NCI-H1694 (cell line): Measurements from ENCODE around the gene LDHD.

Source experiments
- DNase-seq: peaks from one replicate; lab custom pipeline; 2025; lab: John Stamatoyannopoulos, UW

Gene LDHD

DNA sequence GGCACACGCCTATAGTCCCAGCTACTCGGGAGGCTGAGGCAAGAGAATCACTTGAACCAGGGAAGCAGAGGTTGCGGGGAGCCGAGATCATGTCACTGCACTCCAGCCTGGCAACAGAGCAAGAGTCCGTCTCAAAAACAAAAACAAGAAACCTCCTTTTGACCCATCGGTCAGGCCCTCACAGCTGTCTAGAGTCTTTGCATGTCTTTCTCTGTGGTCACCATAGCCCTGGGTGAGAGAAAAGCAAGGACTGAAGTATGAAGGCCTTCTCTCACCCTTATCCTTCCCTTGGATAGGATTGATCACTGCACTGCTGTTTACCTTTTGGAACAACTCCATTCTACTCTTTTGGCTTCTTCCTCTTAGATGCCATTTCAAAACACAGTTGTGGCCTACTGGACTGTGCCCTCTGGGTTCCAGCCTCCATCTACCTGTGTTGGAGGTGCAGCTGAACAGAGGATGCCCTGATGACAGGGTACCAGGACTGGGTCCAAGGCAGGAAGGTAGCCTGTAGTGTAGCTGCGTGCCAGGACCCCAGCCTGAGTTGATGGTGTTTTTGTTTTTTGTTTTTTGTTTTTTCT lies 37.1 kb downstream of the LDHD start:
- DNase-seq, result no peak

DNA sequence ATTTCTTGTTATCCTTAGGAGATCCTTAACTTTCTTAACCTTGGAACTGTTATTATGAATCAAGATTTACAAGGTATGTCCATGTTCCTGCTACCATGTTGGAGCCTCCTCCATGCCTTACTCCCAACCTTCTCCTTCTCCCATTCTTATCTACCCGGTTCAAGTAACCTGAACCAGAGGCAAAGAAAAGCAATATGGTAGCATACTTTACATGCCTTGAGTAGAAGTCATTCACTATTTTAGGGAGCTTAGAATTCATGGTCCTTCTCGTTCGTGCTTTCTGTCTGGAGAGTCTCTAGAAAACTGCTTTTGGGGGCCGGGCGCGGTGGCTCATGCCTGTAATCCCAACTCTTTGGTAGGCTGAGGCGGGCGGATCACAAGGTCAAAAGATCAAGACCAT lies 37.7 kb downstream of the LDHD start:
- no peak for DNase-seq

- no peak for DNase-seq
These were observed 40.8 kb downstream of the LDHD start for GRCh38 chr16:75075688-75076268.

DNA sequence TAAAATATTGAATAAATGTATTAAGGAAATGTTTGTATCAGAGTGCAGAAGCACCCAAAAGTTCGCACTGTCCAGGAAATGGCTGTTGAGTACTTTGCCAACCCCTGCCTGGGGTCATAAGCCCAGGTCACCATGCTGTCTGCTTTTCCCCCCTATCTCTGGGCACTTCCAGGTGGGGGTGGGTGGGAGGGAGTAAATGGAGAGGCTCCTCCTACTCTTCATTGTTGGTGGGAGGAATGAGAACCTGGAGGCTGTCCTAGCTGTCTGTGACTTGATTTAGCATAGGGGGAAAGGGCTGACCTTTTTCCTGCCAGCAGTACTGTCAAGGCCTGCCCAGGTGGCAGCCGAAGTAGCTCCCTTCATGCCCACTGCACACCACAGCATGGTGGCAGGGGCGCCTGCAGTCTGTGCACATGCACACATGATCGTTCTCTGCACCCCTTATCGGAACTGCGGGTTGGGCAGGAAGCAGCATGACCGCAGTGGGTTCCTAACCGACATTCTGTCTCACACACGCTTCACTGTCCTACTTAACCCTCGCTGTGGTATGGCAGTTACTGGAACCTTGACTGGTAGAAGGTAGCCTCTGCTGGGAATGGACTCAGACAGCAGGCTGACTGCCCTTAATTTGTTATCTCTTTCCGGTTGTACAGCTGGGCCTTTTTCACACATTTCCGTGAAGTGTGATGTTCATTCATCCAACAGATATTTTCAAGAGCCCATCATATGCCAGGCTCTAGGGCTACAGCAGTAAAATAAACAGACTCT lies 41.5 kb downstream of the LDHD start:
- DNase-seq, result no peak

GRCh38 chr16:75074304-75074793 lies 42.2 kb downstream of the LDHD start:
- DNase-seq, result no peak

GRCh38 chr16:75073545-75074303 lies 42.9 kb downstream of the LDHD start:
- no peak for DNase-seq

- DNase-seq, result no peak
These were observed 44.2 kb downstream of the LDHD start for GRCh38 chr16:75072239-75072947.

- DNase-seq, result no peak
These were observed 45.0 kb downstream of the LDHD start for GRCh38 chr16:75071621-75072020.

DNA sequence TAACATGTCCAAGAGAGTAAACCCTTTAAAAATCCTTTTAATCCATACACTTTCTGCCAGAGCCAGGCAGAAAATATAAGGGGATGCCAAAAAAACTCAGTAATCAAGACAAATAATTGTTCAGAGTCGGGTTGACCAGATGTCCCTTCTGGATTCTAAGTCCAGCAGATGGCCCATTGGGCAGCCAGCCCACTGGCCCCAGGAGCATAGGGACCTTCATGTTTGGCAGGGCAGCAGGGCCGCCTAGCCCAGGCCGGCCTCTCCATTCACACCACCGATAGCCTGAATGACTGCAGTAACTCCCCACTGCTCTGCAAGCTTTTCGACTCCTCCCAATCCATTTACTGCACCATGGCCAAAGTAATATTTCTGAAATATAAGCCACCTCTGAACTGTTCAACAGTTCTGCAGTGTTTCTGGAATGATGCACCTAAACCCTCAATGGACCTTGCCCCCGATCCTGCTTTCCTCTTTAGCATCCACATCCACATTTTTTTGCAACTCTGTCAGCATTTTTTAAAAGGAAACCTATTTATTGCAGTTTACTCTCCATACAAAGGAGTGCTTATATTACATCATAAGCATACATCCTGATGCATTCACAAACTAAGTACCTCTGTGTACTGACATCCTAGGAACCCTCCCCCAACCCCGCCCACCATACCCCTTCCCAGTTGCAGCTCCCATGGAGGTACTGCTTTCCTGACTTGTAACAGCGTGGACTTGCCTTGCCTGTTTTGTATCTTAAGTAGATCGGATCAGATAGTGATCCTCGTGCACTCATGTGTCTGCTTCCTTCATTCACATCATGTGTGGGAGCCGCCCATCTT lies 46.4 kb downstream of the LDHD start:
- no peak for DNase-seq

GRCh38 chr16:75068085-75069031 lies 48.2 kb downstream of the LDHD start:
- no peak for DNase-seq

DNA sequence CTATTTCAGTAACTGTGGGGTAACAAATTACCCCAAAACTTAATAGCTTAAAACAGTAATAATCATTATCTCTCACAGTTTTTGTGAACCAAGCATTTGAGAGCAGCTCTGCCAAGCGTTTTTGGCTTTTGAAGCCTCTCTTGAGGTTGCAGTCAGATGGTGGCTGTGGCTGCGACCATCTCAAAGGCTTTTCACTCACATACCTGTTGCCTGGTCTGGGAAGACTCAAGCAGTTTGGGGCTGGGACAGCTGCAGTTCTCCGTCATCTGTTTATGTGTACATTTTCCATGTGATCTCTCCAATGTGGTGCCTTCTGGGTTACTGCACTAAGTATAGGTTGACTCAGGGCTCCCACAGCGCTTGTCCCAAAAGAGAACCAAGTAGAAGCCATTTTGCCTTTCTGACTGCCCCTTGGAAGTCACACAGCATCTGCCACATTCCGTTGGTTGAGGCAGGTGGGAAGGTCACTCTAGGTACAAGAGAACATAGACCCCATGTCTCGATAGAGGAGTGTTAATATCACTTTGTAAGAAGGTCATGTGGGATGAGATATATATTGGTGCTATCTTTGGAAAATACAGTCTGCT lies 49.6 kb downstream of the LDHD start:
- DNase-seq, result no peak

DNA sequence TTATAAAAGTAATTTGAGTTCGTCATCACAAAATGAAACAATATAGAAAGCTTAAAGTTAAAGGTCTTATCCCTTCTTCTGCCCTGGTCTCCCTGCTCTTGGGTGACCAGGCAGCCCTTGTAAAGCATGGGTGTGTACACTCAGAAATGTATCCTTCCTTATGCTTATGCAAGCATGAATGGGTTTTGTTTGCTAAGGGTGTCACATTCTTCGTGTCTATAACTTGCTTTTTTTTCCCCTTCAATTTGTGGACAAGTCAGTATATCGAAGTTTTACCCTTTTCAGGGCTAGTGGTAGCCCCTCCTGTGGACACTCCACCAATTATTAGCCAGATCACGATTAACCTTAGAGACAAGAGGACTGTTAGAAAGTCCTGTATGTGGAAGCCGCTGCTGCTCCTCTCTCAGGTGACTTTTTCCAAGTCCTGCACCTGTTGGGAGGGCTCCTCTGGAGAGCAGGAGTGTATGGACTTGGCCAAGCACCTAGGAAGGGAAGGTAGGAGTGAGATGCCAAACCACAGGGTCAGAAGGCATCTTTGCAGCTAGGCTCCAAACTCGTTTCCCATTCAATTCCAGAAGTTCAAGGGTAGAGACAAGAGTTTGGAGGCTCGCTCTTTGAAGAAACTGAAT lies 50.9 kb downstream of the LDHD start:
- DNase-seq, result no peak

DNA sequence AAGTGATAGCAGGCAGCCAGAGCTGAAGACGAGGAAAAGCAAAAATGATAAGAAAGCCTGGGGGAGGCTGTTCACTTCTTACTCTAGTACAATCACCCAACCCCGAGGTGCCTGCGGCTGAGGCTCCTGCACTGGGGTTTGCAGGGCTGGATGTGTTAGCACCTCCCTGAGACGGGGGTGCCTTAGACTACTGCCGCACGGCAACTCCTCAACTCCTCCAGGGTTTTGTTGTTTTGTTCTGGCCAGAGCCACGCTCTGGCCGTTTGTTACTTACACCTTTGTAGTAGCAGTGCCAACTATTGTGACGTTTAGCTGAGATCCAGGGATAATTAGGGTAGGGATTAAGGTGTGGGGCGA lies 51.5 kb downstream of the LDHD start:
- no peak for DNase-seq

GRCh38 chr16:75064403-75065148 lies 52.0 kb downstream of the LDHD start:
- no peak for DNase-seq

DNA sequence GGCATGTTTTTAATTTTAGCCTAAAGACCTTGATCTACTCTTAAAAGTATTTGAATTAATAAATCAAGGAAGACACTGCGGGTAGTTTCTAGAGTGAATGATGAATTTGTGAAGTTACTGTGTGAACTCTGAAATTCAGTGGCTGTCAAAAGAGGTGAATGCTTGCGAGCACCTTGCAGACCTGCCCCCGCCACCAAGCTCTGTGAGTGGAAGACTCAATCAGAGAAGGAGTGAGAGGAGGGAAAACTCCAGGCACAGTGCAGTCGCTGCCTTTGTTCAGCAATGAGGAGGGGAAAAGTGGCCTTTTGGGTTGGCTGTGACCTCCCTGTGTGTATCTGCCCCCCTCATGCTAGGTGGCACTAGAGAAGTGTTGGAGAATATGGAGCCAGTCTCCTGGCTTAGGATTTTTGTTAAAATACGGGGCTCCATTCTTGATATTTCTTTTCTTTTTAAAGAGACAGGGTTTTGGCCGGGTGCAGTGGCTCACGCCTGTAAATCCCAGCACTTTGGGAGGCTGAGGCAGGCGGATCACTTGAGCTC lies 53.0 kb downstream of the LDHD start:
- no peak for DNase-seq

DNA sequence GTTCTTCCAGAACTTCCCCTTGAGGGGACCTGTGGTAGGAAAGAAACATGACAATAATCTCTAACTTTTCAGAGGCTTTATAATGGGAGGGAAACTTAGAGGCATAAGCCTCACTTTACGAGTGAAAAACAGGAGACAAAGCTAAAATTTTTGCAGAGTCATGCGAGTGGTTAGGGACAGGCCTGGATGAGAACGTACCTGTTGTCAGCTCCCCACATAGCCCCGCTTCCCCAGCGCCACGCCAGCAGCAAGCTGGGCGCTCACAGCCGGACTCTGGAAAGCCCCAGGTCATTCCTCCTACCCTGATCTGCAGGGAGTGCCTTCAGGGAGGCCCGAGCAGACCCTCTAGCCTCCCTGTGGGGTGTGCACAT lies 53.6 kb downstream of the LDHD start:
- no peak for DNase-seq

DNA sequence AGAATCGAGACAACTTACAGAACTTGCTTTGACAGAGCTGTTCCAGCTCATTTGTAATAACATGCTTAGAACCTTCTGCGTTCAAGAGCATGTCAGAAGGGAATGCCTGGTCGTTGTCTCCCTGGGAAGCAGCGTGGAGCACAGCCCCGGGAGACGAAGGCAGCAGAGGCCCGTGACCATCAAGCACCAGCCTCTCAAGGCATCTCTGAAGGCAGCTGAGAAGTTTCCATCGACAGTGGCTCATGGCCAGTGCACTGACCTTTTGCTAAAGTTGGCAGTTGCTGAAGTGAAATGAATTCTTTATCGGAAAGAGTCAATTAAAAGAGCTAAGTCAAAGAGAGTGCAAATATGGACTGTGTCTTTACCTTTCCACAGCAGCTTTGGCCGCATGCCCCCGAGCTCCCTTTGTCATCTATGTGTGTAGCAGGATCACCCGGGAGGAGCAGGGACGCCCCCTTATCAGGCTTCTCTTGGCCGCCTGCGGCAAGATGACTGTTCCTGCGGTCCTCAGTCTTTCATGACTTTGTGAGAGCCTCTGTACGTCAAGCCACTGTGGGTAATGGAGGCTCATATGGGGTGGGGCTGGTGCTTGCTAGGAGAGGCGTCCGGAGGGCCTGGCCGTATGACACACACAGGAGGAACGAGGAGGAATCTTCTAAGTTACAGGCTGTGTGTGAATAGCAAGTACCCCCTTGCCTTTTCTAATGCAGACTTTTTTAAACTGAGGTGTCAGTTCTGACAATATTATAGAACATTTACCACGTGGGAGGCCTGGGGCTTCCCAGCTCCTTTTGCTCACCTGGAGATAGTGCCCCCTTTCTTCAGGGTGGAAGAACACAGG lies 54.2 kb downstream of the LDHD start:
- no peak for DNase-seq
